ENCODE measurements around the gene PTPN2. TPM values are rescaled to one million over a fixed set of nuclear protein-coding genes. Genes with fewer than 3 reads are reported as not detected.
"Not testable (repeated sequence)": the region's sequence is repeated elsewhere in the genome, so short reads cannot be mapped to it uniquely, and the experiment has no call there.

Gene PTPN2
- total RNA-seq, 4 donors from 2014 or later: 22.9 to 57.6 (median 37.5) TPM

DNA sequence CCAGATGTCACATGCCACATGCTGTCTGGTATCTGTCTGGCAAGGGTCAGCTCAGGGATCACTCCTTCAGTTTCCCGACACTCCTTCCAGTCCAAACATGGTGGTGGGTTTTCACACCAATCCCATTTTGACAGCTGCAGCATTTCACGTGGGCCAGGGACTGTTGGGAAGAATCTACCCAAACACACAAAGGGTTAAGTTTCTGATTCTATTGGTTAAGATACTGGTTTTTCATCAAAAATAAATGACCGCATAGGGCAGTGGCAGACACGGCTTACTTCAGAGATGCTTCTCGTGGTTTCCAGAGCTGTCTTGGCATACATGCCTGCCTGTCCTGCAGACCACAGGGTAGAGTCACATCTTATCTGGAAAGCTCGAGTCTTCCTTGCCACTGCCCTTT lies 101.5 kb downstream of the PTPN2 start:
- Histone ChIP-seq H3K27me3 (no peaks in the 10 kb centered on the region), H3K36me3 (no peaks in the 10 kb centered on the region), H3K9me3 (no peaks in the 10 kb centered on the region), H3K4me1 (no peaks in the 10 kb centered on the region), H3K4me3 (no peak overlapping the region), H3K27ac (no peak overlapping the region)
- intact Hi-C loops (cut with DNase I; ENCODE audit: low total_unique reads): no loop called here
- TF ChIP-seq, protein P1, sequence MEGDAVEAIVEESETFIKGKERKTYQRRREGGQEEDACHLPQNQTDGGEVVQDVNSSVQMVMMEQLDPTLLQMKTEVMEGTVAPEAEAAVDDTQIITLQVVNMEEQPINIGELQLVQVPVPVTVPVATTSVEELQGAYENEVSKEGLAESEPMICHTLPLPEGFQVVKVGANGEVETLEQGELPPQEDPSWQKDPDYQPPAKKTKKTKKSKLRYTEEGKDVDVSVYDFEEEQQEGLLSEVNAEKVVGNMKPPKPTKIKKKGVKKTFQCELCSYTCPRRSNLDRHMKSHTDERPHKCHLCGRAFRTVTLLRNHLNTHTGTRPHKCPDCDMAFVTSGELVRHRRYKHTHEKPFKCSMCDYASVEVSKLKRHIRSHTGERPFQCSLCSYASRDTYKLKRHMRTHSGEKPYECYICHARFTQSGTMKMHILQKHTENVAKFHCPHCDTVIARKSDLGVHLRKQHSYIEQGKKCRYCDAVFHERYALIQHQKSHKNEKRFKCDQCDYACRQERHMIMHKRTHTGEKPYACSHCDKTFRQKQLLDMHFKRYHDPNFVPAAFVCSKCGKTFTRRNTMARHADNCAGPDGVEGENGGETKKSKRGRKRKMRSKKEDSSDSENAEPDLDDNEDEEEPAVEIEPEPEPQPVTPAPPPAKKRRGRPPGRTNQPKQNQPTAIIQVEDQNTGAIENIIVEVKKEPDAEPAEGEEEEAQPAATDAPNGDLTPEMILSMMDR (IDR thresholded peaks at IDR 0.05): no peak
- no peak for TF ChIP-seq POLR2A (IDR thresholded peaks at IDR 0.05)
- no peak for DNase-seq

DNA sequence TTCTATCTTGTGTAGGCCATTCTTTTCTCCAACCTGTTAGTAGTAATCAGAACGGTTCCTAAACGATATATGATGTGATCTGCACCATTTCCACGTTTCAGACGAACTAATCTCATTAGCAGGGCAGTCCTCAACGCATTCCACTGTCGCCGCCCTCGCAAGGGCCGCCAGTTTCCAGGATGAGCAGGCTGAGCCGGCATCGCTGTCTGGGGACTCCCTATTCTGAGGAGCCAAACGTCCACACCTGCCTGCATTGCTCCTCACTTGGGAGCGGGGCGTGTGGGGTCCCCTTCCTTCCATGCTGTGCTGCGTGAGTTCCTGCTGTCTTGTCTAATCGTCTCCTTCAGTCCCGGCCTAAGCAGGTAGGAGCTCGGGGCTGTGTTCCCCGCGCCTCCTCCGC lies 104.6 kb downstream of the PTPN2 start:
- Histone ChIP-seq H3K27me3 (no peaks in the 10 kb centered on the region), H3K4me1 (no peaks in the 10 kb centered on the region), H3K9me3 (no peaks in the 10 kb centered on the region), H3K27ac (no peak overlapping the region), H3K36me3 (no peaks in the 10 kb centered on the region), H3K4me3 (no peak overlapping the region)
- no peak for DNase-seq
- TF ChIP-seq, protein P1 (IDR thresholded peaks at IDR 0.05): no peak
- no peak for TF ChIP-seq POLR2A (IDR thresholded peaks at IDR 0.05)
- intact Hi-C loops (cut with DNase I; ENCODE audit: low total_unique reads): no loop called here

DNA sequence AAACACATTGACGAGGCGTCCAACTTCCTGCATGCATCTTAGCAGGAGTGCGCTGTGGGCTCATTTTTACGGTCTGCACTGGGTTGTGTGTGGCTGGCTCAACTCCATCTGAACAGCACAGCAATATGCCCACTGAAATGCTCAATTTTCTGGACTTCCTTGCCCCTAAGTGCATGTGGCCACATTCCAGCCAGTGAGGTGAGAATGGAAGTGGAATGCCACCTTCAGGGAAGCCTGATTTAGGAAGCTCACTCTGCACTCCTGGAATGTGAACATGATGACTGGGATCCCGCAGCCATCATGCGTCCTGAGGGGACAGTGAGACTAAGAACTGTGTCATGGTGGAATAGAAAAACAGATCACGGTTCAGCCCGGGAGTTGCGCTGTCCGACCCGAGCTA lies 105.0 kb downstream of the PTPN2 start:
- no peak overlapping the region for H3K27ac ChIP-seq
- intact Hi-C loops (cut with DNase I; ENCODE audit: low total_unique reads): no loop called here
- H3K9me3 ChIP-seq: no peaks in the 10 kb centered on the region
- no peaks in the 10 kb centered on the region for H3K4me1 ChIP-seq
- no peaks in the 10 kb centered on the region for H3K36me3 ChIP-seq
- TF ChIP-seq POLR2A (IDR thresholded peaks at IDR 0.05): no peak
- TF ChIP-seq, protein P1 (IDR thresholded peaks at IDR 0.05): no peak
- H3K4me3 ChIP-seq: no peak overlapping the region
- DNase-seq: no peak
- H3K27me3 ChIP-seq: no peaks in the 10 kb centered on the region

DNA sequence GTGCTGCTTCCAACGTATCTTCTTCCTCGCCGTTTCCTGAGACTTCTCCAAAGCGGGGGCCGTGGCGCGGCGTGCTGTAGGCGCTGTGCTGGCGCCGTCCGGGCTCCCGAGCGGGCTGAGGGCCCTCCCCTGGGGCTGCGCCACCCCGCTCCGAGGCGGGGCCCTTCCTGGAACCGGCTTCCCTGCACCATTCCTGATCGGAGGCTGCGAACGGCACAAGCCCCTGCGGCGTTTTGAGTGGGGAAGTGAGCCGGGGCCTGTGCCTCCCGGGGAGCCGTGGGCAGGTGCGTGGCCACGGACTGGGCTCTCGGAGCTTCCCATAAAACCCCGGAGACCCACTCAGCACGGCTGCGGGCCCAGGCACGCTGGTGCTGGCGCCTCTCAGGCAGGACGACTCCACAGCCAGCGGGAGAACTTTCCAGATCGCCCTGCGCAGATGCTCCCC lies 106.5 kb downstream of the PTPN2 start:
- Histone ChIP-seq H3K9me3 (no peaks in the 10 kb centered on the region), H3K27ac (no peak overlapping the region), H3K36me3 (no peaks in the 10 kb centered on the region), H3K27me3 (no peaks in the 10 kb centered on the region), H3K4me1 (no peaks in the 10 kb centered on the region), H3K4me3 (no peak overlapping the region)
- no peak for DNase-seq
- intact Hi-C loops (cut with DNase I; ENCODE audit: low total_unique reads): no loop called here
- TF ChIP-seq, protein P1 (IDR thresholded peaks at IDR 0.05): no peak
- TF ChIP-seq POLR2A (IDR thresholded peaks at IDR 0.05): no peak

DNA sequence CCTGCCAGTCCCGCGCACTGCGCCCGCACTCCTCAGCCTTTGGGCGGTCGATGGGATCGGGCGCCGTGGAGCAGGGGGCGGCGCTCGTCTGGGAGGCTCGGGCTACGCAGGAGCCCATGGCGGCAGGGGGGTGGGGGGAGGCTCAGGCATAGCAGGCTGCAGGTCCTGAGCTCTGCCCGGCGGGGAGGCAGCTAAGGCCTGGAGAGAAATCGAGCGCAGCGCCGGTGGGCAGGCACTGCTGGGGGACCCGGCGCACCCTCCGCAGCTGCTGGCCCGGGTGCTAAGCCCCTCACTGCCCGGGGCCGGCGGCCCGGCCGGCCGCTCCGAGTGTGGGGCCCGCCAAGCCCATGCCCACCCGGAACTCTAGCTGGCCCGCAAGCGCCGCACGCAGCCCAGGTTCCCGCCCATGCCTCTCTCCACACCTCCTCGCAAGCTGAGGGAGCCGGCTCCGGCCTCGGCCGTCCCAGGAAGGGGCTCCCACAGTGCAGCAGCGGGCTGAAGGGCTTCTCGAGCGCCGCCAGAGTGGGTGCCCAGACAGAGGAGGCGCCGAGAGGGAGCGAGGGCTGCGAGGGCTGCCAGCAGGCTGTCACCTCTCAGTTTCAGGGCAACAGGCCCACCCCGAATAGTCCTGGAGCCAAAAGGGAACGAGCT lies 107.1 kb downstream of the PTPN2 start:
- TF ChIP-seq, protein P1 (IDR thresholded peaks at IDR 0.05): no peak
- no peak for TF ChIP-seq POLR2A (IDR thresholded peaks at IDR 0.05)
- Histone ChIP-seq H3K4me3 (no peak overlapping the region), H3K36me3 (no peaks in the 10 kb centered on the region), H3K4me1 (no peaks in the 10 kb centered on the region), H3K9me3 (no peaks in the 10 kb centered on the region), H3K27me3 (no peaks in the 10 kb centered on the region), H3K27ac (no peak overlapping the region)
- intact Hi-C loops (cut with DNase I; ENCODE audit: low total_unique reads): no loop called here
- DNase-seq: no peak

DNA sequence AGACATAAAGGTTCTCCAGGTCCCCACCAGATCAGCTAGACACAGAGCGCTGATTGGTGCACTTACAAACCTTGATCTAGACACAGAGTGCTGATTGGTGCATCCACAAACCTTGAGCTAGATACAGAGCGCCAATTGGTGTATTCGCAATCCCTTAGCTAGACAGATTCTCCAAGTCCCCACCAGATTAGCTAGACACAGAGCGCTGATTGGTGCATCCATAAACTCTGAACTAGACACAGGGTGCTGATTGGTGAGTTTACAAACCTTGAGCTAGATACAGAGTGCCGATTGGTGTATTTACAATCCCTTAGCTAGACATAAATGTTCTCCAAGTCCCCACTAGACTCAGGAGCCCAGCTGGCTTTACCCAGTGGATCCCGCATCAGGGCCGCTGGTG lies 107.6 kb downstream of the PTPN2 start:
- H3K27me3 ChIP-seq; H3K4me3 ChIP-seq; H3K9me3 ChIP-seq; H3K4me1 ChIP-seq; H3K36me3 ChIP-seq; intact Hi-C loops (cut with DNase I; ENCODE audit: low total_unique reads); H3K27ac ChIP-seq; DNase-seq: not testable (repeated sequence)

Data from uterus (tissue), 4 donors.